Hematopoietic multipotent progenitor cell treated with erythropoietin and hydrocortisone succinate and interleukin-3 and kit ligand, for 8 days (in vitro differentiated cells): Measurements from ENCODE around the gene GPC5.
"Not testable (repeated sequence)": the region's sequence is repeated elsewhere in the genome, so short reads cannot be mapped to it uniquely, and the experiment has no call there.

Experiments
- DNase-seq: peaks from one replicate; pipeline ENCODE4 v3.0.0-alpha.2; 2015

GPC5 gene

DNA sequence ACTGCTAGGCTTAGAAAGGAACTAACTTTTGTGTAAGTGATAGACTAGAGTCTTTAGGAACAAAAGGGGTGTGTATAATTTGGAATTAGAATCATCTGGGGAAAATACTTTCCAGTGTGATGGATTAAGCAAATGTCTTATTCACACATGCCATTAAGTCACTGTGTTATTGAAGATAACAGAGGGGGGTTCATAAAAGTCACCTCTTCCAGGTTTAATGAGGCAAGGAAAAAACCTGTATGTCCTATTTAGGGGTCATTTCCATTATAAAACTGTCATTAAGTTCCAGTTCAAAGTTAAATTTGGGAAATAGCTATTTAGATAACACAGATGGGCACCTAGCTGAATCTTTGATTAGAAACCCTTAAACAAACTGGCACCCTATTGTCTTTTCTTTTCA lies 1323.2 kb downstream of the GPC5 start:
- DNase-seq = no peak

DNA sequence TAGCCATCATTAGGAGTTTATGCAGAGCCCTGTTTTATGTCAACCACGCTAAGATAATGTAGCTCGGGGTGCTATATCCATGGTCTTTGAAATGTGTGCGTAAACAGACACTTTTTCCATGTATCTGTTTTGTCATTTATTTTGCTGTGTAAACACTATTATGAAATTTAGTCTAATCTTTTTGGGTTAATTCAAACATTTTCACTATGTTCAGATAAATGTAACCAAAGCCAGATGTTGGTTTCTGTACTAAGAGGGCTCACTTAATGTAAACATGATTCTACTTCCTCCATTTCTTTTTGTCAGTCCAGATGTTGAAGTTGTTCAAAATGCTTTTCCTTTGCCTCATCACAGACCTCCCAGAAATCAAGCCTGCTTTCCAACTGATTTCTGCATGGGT lies 1328.7 kb downstream of the GPC5 start:
- DNase-seq = no peak

DNA sequence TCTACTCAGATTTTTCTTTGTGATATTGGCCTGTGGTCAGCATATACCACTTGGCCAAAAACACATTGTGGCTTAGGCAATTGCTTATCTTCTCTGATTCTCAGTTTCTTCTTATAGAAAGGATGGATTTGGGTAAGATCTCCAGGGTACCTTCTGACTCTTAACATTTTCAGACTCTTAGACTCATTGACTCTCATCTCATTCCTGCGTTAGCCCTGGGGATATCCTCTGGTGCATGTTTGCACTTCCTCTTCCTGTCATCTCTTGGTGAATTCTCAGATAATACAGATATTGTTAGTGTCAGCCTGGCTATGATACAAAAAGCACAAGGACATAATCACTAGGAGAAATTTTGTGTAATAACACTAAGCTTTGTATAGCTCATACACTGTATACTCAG lies 1335.6 kb downstream of the GPC5 start:
- DNase-seq = no peak

DNA sequence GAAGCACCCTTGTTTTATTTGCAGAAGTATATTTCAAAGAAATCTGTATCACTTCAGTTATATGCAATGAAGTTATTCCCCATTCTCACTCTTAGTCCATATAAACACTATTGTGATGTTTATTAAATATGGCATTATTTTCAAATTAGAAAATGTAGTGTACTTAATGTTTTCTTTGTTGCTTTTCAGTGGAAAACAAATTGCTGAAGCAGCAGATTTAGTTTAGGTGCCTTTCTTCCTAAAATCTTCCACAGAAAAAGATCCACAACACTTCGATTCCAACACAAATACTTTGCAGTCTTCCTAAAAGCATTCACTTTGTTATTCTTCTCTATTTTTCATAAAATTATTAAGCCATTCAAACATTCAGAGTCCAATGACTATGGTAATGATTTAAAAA lies 1336.1 kb downstream of the GPC5 start:
- no peak for DNase-seq

DNA sequence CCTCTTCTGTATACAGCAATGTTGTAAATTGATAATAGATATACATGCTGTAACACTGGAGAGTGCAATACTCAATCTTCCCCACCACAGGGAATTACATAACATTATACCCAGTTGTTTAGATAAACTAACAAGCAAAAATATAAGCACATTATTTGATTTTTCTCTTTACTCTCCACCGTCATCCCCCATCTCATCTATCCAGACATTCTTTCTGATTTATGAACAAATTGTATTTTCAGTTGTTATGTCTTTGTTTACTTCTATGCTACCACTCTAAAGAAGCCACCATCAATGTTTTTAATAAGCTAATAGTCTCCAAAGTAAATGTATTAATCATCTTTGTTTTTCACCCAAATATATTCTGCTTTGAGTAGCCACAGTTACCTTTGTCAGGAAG lies 1337.5 kb downstream of the GPC5 start:
- no peak for DNase-seq

DNA sequence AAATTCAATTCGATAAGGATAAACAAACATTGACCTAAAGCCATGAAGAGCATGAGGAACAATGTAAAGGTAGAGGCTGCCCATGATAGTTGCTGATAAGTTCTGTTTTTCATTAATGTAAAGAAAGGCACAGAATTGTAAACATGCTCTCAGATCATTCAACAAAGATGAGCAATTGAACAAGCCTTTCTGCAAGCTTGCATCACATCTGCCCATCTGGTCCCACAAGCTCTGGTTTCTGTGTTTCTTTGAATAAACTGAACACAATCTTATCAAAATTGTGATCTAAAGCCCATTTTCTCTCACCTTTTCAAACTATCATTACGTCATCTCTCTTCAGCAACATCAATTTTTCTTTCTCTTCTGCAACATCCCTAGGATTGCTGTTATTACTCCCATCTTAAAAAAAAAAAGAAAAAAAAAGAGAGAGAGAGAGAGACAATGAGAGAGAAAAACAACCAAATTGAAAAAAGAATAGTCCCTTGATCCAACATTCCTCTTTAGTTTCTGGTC lies 1340.9 kb downstream of the GPC5 start:
- no peak for DNase-seq

DNA sequence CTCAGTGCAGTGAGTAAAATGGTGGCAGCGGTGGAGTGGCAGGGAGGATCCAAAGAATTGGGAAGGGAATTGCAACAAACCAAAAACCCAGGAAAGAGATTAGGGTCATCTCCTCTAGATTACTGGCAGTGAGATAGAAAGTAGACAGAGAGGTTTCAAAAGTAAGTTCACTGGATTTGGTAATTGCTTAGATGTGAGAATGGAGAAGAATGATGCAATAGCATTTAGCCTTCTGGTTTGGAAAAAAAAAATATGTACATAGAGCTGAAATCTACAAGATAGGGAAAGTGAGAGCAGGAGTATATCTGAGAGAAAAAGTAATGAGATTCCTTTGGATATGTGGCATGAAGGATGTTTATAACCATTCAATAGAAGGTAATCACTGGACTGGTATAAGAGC lies 1345.6 kb downstream of the GPC5 start:
- DNase-seq = no peak

DNA sequence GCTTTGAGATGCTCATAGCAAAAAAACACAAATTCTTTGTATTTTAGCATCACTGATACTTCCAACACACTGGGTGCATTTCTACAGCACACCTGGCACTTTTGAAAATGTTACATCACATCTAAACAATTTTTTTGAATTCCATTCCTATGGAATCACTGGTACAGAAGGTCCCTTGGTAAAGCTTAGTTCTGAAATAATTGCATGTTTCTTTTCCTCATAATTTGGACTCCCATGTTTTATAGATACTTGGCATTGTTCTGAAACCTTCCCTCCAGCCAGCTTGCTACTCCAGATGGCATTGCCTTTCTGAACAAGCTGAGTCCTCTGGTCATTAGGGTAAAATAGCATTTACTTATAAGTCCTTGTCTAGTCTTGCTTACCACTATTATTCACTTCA lies 1346.8 kb downstream of the GPC5 start:
- no peak for DNase-seq

DNA sequence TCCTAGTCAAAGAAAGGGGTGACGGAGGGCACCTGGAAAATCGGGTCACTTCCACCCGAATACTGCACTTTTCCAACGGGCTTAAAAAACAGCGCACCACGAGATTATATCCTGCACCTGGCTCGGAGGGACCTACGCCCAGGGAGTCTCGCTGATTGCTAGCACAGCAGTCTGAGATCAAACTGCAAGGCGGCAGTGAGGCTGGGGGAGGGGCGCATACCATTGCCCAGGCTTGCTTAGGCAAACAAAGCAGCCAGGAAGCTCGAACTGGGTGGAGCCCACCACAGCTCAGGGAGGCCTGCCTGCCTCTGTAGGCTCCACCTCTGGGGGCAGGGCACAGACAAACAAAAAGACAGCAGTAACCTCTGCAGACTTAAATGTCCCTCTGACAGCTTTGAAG lies 1354.3 kb downstream of the GPC5 start:
- DNase-seq = not testable (repeated sequence)

DNA sequence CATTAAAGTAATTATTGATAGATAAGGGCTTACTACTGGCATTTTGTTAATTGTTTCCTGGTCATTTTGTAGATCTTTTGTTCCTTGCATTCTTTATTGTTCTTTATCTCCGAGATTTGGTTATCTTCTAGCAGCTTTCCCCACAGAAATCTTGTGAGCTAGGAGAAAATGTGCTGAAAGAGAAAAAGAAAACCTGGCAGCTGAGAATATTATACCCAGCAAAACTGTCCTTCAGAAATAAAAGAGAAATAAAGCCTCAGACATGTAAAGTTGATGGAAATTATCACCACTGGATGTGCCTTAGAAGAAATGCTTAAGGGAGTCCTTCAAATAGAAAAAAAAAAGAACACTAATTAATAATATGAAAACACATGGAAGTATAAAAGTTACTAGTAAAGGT lies 1363.3 kb downstream of the GPC5 start:
- no peak for DNase-seq

DNA sequence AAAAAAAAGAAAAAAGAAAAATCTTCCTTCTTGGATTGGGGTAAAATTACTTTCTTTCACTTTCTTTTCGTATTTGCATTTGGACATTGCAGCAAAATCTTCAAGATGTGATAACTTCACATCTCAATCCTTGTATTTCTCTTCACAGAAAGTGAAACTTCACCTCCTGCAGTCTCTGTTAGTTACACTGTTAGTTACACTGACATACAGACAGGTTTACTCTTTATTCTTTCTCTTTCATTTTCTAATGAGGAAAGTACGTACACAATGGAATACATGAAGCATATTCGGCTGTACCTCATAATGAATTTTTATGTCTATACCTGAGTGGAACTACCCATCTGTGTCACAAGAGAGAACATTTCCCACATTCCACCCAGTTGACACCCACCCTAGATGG lies 1369.0 kb downstream of the GPC5 start:
- DNase-seq = no peak

DNA sequence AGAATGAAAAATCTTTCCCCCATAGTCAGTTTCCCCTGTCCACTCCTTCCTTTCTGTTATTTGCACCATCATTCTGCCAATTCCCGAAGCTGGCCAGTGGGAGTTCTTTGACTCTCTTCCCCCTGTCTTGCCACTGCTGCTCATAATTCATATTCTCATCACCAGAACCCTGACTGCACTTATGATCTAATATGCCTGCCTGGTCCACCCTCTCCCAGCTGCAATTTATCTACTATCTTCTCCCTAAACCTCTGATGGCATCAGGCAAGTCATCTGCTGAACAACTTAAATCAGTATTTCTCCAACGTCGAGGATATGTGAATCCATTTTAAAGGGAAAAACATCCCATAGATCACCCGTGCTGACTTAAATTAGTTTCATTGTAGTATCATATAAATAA lies 1370.2 kb downstream of the GPC5 start:
- DNase-seq = no peak

DNA sequence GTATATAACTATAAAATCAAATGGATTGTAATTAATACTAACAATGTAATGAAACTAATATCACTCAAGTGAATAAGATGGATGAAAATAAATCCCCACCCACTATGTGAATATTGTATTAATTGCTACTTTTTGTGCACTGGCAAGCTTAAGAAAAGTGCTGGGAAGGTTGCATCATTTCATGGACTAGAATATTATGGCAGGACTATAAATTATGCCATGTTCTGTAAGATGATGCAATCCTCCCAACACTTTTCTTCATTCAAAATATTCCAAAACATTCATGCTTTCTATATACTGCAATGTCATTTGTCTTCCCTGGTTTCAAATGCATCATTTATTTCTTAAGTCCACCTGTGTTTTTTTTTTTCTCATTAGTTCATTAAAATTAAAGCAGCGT lies 1370.6 kb downstream of the GPC5 start:
- DNase-seq = no peak

DNA sequence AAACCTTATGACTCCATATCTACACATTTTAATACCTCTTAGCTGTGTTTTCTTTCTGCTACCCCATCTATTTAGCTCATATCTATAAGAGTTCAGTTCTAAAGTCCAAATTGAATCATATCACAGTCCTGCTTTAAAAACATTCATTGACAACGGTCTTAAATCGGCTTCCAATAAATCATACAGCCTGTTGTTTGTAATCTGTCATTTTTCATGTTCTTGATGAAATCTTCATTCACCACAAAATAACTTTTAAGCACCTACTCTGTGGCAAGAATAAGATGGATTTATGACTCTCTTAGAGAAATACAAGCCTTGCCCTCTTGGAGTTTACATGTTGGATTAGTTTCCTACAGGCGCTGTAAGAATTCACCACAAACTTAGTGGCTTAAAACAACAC lies 1377.2 kb downstream of the GPC5 start:
- no peak for DNase-seq

DNA sequence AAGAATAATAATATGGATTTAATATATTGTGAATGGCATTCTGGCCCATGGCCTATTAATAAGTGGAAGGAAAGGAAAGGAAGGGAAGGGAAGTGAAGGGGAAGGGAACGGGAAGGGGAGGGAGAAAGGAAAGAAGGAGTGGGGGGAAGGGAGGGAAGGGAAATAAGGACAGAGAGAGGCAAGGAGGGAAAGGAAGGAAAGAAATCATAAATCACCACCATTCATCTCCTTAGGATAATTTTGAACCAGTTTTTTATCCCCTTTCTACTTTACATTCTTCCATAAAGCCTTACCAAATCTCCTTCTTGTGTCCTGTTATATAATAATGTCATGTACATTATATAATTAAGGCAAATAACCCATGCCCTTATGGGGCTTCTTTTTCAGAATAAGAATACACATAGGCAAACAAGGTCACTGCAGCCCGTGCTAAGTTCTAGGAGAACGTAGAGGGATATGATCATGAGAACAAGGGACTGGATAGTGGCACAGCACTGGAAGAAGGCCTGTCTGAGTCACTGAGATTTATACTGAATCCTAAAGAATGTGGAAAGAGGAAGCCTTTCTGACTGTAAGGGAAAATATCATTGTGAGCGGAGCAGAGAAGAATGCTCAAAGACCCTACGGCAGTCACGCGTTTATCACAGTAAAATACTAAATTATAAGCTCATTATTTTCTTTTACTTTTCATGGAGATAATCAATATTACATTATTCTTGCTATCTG lies 1383.7 kb downstream of the GPC5 start:
- no peak for DNase-seq

DNA sequence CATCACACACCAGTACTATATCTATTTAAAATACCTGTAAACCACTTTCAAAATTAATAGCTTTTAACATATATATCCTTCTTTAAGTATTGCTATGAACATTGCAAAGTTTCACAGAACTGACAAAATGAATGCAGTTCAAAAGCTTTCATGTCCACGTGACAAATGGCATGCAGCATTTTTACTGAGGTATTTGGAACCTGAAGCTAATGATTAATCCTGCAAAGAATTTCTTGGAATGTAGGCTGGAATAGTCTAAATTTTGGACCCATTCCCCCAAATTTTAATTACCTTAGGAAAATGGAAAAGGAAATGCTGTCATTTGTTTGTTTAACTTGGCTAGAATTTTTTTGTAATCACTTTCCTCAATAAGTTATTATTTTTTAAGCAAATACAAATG lies 1404.4 kb downstream of the GPC5 start:
- no peak for DNase-seq

DNA sequence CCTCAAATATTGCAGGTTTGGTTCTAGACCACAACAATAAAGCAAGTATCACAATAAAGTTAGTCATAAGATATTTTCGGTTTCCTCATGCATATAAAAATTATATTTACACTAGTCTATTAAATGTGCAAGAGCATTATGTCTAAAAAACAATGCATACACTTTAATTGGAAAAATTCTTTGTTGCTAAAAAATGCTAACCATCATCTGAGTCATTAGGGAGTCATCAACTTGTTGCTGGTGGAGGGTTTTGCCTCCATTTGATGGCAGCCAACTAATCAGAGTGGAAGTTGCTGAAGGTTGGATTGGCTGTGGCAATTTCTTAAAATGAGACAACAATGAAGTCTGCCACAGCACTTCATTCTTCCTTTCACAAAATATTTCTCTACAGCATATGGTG lies 1405.9 kb downstream of the GPC5 start:
- DNase-seq = no peak

DNA sequence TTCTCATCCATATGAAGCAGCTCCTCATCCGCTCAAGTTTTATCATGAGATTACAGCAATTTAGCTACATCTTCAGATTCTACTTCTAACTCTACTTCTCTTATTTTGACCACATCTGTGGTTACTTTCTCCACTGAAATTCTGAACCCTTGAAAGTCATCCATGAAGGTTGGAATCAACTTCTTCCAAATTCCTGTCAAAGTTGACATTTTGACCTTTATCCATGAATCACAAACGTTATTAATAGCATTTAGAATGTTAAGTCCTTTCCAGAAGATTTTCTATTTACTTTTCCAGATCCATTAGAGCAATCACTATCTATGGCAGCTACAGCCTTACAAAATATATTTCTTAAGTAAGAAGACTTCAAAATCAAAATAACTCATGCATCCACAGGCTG lies 1406.5 kb downstream of the GPC5 start:
- DNase-seq = no peak

DNA sequence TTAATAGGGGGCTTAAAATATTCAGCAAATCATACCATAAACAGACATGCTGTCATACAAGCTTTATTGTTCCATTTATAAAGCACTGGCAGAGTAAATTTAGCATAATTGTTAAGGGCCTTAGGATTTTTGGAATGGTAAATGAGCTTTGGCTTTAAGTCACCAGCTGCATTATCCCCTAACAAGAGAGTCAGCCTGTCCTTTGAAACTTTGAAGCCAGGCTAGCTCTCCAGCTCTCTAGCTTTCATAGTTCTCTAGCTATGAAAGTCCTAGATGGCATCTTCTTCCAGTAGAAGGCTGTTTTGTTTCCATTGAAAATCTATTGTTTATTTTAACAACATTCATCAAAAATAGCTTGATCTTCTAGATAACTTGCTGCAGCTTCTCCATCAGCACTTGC lies 1407.3 kb downstream of the GPC5 start:
- DNase-seq = no peak

DNA sequence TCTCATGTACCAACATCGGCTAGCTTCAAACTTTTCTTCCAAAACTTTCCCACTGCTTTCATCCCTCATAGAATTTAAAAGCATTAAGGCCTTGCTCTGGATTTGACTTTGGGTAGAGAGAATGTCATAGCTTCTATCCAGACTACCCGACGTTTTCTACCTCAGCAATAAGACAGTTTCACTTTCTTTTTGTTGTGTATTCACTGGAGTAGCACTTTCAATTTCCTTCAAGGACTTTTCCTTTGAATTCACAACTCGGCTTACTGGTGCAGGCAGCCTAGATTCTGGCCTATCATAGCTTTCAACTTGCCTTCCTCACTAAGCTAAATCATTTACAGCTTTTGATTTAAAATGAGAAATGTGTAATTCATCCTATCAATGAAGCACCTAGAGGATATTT lies 1407.8 kb downstream of the GPC5 start:
- no peak for DNase-seq

DNA sequence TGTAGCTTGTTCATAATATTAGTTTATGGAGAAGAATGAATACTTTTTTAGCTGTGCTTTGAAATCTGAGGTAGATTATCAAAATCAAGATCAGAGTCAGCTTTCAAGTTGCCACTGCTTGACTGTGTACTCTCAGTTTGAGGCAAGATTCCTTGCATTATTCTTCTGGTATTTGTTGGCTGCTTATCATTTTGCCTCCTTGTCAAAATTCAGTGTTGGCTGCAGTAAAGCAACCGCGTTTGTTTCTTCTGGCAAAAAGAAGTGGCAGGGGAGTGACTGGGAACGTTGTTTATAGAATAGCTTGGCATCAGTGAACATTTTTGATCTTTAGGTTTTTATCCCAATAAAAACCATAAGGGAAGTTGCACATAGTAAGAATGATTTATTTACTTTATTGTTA lies 1408.9 kb downstream of the GPC5 start:
- no peak for DNase-seq

DNA sequence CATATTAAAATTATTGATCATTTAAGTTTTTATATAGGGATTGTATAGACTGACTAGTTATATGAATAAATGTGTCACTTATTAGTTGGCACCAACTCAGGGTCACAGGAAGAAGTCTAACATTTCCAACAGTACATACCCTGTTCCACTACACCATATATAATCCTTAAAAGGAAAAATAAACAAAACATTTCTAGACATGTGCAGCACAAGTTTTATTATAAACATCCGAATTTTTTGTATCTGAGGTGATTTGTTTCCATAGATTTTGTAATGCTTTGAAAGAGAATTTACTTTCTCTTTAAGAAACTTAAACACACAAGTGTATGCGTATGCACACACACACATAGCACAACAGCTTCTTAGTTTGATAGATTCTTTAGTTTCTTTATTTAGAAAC lies 1409.5 kb downstream of the GPC5 start:
- no peak for DNase-seq

DNA sequence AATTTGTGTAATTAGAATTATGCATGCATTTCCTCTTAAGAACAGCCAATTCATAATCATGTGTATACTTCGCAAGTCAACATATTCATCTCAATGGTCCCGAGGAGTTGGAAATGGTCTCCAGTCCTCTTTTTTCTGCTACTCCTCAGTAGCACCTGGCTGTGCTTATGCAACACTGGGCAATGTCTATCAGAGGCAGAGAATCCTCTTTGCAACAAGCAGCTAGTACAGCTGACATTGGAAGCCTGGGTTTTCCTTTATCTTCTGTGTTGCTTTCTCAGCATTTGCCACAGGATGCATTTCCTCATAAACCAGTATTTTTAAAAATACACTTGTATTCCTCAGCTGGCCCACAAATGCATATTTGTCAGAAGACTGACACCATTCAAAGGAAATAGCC lies 1422.9 kb downstream of the GPC5 start:
- no peak for DNase-seq

DNA sequence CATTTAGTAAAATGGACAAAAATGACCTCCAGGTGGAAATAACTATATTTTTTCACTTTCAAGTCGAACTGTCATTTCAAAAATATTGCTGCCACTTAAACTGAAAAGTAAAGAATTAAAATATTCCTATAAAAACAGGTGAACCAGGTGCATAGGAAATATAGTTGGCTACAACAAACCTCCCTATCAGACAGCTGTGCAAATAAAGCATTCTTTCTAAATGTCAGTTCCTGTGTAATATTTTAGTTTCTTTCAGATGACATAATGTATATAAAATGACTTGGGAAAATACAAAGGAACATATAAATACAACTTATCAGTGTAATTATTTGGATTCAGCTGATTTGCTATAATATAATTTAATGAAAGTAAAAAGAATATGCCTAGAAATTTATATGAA lies 1424.6 kb downstream of the GPC5 start:
- DNase-seq = no peak

DNA sequence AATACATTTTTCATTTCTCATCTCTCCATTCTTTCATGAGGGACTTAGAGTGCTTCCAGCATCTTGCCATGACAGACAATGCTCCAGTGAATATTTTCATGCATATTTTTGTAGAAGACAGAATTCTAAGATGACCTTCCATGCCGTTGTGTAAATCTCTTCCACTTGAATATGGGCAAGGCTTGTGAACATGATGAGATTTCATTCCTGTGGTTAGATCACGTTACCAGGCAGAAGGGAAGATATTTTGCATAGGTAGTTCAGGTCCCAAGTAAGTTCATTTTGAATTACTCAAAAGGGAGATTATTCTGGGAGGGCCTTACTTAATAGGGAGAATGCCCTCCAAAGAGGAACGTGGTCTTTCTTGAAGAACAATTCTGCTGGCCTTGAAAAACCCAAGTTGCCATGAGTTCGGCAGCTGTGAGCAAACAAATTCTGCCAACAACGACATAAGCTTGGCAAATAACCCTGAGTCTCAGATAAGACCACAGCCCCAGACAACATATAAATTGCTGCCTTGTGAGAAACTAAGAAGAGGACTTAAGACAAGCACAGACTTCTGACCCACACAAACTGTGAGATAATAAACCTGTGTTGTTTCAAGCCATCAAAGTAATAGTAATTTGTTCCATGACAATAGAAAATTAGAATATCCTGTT lies 1427.6 kb downstream of the GPC5 start:
- DNase-seq = no peak
